Upper lobe of right lung (tissue), 1 donor: ENCODE results near the gene ADAMTS3. TPM values are rescaled to one million over a fixed set of nuclear protein-coding genes. Genes with fewer than 3 reads are reported as not detected.
A peak's percentile ranks its signal among the peaks of the same experiment; 100 is the strongest.

ENCODE experiments used
- ATAC-seq: fragments of 200-7000 bp; cut with Tn5 transposase; one replicate; pipeline ENCODE4 v1.9.1; 2020; ENCODE audit warnings: mild to moderate bottlenecking, moderate library complexity
- DNase-seq: peaks from one replicate; pipeline ENCODE4 v3.0.0-alpha.2; 2020
- H3K27ac ChIP-seq: fragments of 200-600 bp; one replicate; pipeline ENCODE4 v1.8.0; 2022
- H3K27me3 ChIP-seq: fragments of 200-600 bp; one replicate; pipeline ENCODE4 v1.8.0; 2022; ENCODE audit warnings: mild to moderate bottlenecking
- H3K36me3 ChIP-seq: fragments of 200-600 bp; one replicate; pipeline ENCODE4 v1.8.0; 2022
- H3K4me1 ChIP-seq: fragments of 200-600 bp; one replicate; pipeline ENCODE4 v1.8.0; 2022
- H3K4me3 ChIP-seq: fragments of 200-600 bp; one replicate; pipeline ENCODE4 v1.8.0; 2022; ENCODE audit warnings: mild to moderate bottlenecking
- H3K9me3 ChIP-seq: fragments of 200-600 bp; one replicate; pipeline ENCODE4 v1.8.0; 2022
- intact Hi-C: fragments of 100-400 bp; cut with DNase I; formaldehyde crosslinking; loops from one replicate; pipeline ENCODE4 v1.11.0; 2022
- total RNA-seq: library from RNA; stranded (reverse); fragmentation: NEBNext Ultra II Directional; extraction: Animal tissue kit (Norgen Biotek cat#: 25700); gene quantifications from one replicate; pipeline ENCODE4 v1.2.1, GENCODE V29; 2021
- TF ChIP-seq, protein P1 (sequence below): fragments of 200-600 bp; IDR thresholded peaks from one replicate; pipeline ENCODE4 v1.8.0; 2022; ENCODE audit warnings: antibody characterized with exemption
- donor health status: DM: no; HTN: yes; CAD: no; lungs with severe emphysema.

ADAMTS3 gene
- total RNA-seq, 1 donor from 2014 or later: 3.6 TPM

DNA sequence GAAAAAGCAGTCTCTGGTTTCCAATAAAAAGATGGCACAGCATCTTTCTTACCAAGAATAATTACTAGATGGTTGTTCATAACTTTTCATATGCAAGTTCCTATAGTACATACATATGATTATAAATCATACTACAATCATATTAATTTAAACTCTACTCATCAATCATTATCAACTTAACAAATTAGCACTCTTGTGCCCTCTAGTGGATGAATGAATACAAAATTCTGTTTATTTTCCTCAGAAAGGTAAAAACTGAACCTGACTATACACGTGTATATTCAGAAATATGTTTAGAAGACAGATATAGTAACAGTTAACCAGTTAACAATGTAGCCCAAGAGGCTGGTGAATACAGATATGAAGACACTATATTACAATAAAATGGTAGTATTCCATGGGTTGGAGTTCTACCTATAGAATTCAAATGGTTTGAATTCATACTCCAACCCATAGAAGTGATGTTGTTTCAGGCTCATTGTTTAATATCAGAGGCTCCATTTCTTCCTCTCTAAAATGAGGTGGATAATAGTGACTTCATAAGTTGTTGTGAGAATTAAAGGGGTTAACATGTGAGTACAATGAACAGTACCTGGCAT lies 100.0 kb downstream of the ADAMTS3 start:
- Histone ChIP-seq H3K27me3 (no peaks in the 10 kb centered on the region), H3K4me3 (no peak overlapping the region), H3K27ac (no peak overlapping the region), H3K4me1 (no peaks in the 10 kb centered on the region), H3K9me3 (no peaks in the 10 kb centered on the region), H3K36me3 (no peaks in the 10 kb centered on the region)
- intact Hi-C loops: no loop called here
- TF ChIP-seq, protein P1, sequence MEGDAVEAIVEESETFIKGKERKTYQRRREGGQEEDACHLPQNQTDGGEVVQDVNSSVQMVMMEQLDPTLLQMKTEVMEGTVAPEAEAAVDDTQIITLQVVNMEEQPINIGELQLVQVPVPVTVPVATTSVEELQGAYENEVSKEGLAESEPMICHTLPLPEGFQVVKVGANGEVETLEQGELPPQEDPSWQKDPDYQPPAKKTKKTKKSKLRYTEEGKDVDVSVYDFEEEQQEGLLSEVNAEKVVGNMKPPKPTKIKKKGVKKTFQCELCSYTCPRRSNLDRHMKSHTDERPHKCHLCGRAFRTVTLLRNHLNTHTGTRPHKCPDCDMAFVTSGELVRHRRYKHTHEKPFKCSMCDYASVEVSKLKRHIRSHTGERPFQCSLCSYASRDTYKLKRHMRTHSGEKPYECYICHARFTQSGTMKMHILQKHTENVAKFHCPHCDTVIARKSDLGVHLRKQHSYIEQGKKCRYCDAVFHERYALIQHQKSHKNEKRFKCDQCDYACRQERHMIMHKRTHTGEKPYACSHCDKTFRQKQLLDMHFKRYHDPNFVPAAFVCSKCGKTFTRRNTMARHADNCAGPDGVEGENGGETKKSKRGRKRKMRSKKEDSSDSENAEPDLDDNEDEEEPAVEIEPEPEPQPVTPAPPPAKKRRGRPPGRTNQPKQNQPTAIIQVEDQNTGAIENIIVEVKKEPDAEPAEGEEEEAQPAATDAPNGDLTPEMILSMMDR: peak; percentile 57
- no peak for DNase-seq
- no peak for ATAC-seq

DNA sequence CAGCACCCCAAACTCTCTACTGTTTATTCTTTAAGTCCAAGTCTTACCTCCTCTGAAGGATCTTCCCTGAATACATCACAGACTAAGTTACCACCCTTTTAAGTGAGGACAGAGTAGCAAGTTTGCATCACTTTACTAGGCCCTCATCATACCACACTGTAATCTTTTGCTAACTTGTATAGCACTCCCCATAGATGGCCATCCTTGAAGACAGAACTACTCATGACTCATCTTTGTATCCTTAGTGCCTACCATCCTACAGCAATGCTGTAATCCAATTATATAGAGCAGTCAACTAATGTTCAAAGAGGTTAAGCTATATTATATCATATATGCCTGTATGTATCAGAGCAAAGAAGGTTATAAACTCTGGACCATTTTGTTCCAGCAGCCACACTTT lies 101.4 kb downstream of the ADAMTS3 start:
- H3K4me3 ChIP-seq: no peak overlapping the region
- ATAC-seq: no peak
- no peaks in the 10 kb centered on the region for H3K9me3 ChIP-seq
- DNase-seq: no peak
- H3K36me3 ChIP-seq: no peaks in the 10 kb centered on the region
- no peak overlapping the region for H3K27ac ChIP-seq
- intact Hi-C loops: no loop called here
- no peaks in the 10 kb centered on the region for H3K4me1 ChIP-seq
- TF ChIP-seq, protein P1: no peak
- H3K27me3 ChIP-seq: no peaks in the 10 kb centered on the region

DNA sequence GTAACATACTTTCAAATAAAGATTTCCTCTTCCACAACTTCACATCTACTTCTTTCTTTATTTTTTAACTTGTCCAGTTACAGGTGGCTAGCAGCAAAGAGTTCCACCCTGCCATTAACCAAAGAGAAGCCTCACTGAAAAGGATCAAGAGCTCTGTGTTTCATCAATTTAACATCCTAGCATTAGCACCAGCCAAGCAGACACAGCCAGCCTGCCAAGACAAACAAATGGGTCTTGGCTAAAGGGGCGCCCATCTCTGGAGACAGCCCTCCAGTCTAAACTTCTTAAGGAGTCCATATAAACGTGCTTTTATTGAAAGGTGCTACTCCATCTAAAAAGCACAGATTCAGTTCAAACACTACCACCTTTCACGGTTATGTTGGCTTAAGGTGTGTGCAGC lies 105.3 kb downstream of the ADAMTS3 start:
- DNase-seq (no peak), ATAC-seq (no peak)
- no peaks in the 10 kb centered on the region for H3K4me1 ChIP-seq
- intact Hi-C loops: no loop called here
- no peak overlapping the region for H3K27ac ChIP-seq
- TF ChIP-seq, protein P1: no peak
- no peaks in the 10 kb centered on the region for H3K36me3 ChIP-seq
- H3K9me3 ChIP-seq: no peaks in the 10 kb centered on the region
- H3K27me3 ChIP-seq: no peaks in the 10 kb centered on the region
- H3K4me3 ChIP-seq: no peak overlapping the region

DNA sequence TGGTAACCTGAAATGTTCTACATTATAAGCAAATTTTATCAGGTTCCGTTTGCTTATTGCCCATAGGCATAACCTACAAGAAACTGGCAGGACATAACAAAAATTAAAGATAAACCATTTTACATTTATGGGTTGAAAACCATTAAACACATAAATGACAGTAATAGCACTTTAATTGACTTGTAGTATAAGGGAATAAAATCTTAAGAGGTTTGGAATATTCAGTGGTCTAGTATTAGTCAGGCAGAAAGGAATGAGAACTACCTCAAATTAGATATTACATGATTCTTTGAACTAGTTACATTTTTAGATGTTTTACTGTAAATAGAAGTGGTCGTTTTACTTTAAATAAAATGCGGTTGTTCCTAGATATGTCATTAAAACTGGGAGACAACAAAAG lies 111.9 kb downstream of the ADAMTS3 start:
- H3K4me1 ChIP-seq: no peaks in the 10 kb centered on the region
- intact Hi-C loops: no loop called here
- no peaks in the 10 kb centered on the region for H3K27me3 ChIP-seq
- H3K36me3 ChIP-seq: no peaks in the 10 kb centered on the region
- no peak overlapping the region for H3K27ac ChIP-seq
- no peak for ATAC-seq
- no peak for DNase-seq
- no peak overlapping the region for H3K4me3 ChIP-seq
- TF ChIP-seq, protein P1: no peak
- H3K9me3 ChIP-seq: no peaks in the 10 kb centered on the region

DNA sequence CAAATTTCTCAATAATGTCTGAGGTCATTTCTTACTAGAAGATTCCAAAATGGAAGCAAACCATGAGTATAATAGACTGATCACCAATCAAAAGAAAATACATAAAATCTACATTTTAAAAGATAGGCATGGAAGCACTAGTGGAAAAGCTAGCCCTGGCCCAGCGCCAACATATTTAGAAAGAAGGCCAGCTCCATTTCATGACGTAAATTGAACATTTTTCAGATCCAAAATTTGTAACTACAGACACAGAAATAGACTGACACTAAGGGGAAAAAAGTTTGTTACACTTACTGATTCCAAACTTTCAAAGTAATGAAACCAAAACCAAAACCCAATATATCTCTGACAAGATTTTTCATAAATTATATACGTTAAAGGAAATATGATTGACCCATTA lies 117.7 kb downstream of the ADAMTS3 start:
- H3K27ac ChIP-seq: no peak overlapping the region
- H3K9me3 ChIP-seq: no peaks in the 10 kb centered on the region
- H3K4me3 ChIP-seq: no peak overlapping the region
- no peaks in the 10 kb centered on the region for H3K4me1 ChIP-seq
- H3K27me3 ChIP-seq: no peaks in the 10 kb centered on the region
- intact Hi-C loops: no loop called here
- no peak for ATAC-seq
- TF ChIP-seq, protein P1: no peak
- H3K36me3 ChIP-seq: no peaks in the 10 kb centered on the region
- no peak for DNase-seq

DNA sequence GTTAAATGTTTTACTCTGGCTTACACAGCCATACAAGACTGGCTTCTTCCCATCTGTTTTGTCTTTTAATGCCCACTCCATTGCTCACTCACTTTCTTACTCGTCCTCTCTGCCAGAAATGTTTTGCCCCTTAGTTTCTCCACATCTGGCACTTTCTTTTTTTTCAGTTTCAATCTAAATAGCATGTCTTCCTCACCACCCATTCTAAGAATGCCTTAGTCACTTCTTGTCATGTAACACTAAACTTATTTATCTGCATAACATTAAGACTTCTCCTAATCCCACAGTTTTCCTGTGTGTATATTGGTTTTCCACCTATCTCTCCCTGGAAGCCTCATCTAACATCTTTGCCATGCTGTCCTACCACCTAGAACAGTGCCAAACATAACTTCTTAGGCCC lies 119.3 kb downstream of the ADAMTS3 start:
- no peak overlapping the region for H3K27ac ChIP-seq
- no peak for DNase-seq
- no peaks in the 10 kb centered on the region for H3K4me1 ChIP-seq
- TF ChIP-seq, protein P1: no peak
- no peak overlapping the region for H3K4me3 ChIP-seq
- no peaks in the 10 kb centered on the region for H3K9me3 ChIP-seq
- no peaks in the 10 kb centered on the region for H3K27me3 ChIP-seq
- no peak for ATAC-seq
- no peaks in the 10 kb centered on the region for H3K36me3 ChIP-seq
- intact Hi-C loops: no loop called here
